Adrenal gland (tissue), 12 donors: ENCODE data around the gene GNAQ. TPM values are rescaled to one million over a fixed set of nuclear protein-coding genes. Genes with fewer than 3 reads are reported as not detected.

Experiments
- DNase-seq, 7 donors: peaks; one replicate each; pipeline ENCODE4 v3.0.0-alpha.2; 2019 to 2020
- H3K27ac ChIP-seq, 5 donors: fragments of 200-600 bp; sonication (generic) in 4 of 5; 1 replicate in 3 of 5; 2 replicates in 2 of 5; pipeline versions ENCODE4 v1.5.1 to v1.8.0; 2016 to 2020; ENCODE audit warnings: mild to moderate bottlenecking in 1 of 5
- H3K27me3 ChIP-seq: fragments of 200-600 bp; 2 replicates; pipeline ENCODE4 v1.8.0; 2021
- H3K36me3 ChIP-seq, 2 donors: fragments of 200-600 bp; replicated peaks in 1 of 2; 1 replicate in 1 of 2; 2 replicates in 1 of 2; pipeline versions ENCODE4 v1.5.1 to v1.8.0; 2018 to 2022
- H3K4me1 ChIP-seq, 2 donors: fragments of 200-600 bp; replicated peaks in 1 of 2; 1 replicate in 1 of 2; 2 replicates in 1 of 2; pipeline versions ENCODE4 v1.5.1 to v1.8.0; 2018 to 2021
- H3K4me3 ChIP-seq, 4 donors: fragments of 200-600 bp; sonication (generic) in 3 of 4; one replicate each; pipeline ENCODE4 v1.5.1; 2016 to 2018
- H3K9me3 ChIP-seq, 3 donors: fragments of 200-600 bp; sonication (generic) in 1 of 3; replicated peaks in 1 of 3; 1 replicate in 2 of 3; 2 replicates in 1 of 3; pipeline versions ENCODE4 v1.5.1 to v1.8.0; 2016 to 2021
- POLR2A ChIP-seq, 2 donors: fragments of 450-650 bp; IDR thresholded peaks; one replicate each; pipeline ENCODE4 v1.6.1; 2017; ENCODE audit warnings: antibody characterized with exemption in 2 of 2, mild to moderate bottlenecking in 2 of 2, moderate library complexity in 1 of 2
- WGBS, 4 donors: extraction: QIAGEN DNeasy Blood & Tissue Kit in 2 of 4; methylation state at CpG; one replicate each; pipeline versions ENCODE4 v1.1.5 to v1.1.7; 2013 to 2017; 5-methylcytosine and 5-hydroxymethylcytosine counted together
- intact Hi-C, 2 donors: fragments of 100-400 bp; cut with DNase I; formaldehyde crosslinking; loops; one replicate each; pipeline versions ENCODE4 v1.14.1 to v1.15.0; 2022 to 2023
- polyA plus RNA-seq, 3 donors: library from polyadenylated mRNA; stranded (reverse); fragments of 200-250 nt in 2 of 3; fragments of 350-450 nt in 1 of 3; fragmentation: Illumina TruSeq in 1 of 3; extraction: RNeasy Lipid Tissue Mini Kit (QIAGEN cat#74804) in 1 of 3; gene quantifications; one replicate each; pipeline ENCODE4 v1.2.3, GENCODE V29; 2013 to 2014
- total RNA-seq, 9 donors: library from RNA; depleted of rRNA in 4 of 9; stranded (reverse); fragments of >200 nt in 4 of 9; fragments of 120-200 nt in 1 of 9; fragmentation: NEBNext Ultra II Directional in 1 of 9; extraction: Animal tissue kit (Norgen Biotek cat#: 25700) in 1 of 9; gene quantifications; one replicate each; pipeline versions ENCODE4 v1.1.0 to v1.2.4, GENCODE V29; 2013 to 2023
- TF ChIP-seq, protein P1 (sequence below), 6 experiments: fragments of 450-650 bp in 4 of 6; fragments of 200-600 bp in 2 of 6; sonication (generic) in 1 of 6; IDR thresholded peaks; 1 replicate in 5 of 6; 2 replicates in 1 of 6; pipeline versions ENCODE4 v1.5.1 to v1.8.0; 2016 to 2021; ENCODE audit warnings: antibody characterized with exemption in 6 of 6, mild to moderate bottlenecking in 2 of 6, moderate library complexity in 1 of 6
- donor health status: healthy with polysubstance abuse.
- donor health status: Bipolar disorder and iron deficiency.
- donor health status: DM: yes; HTN: yes; CAD: no.
- donor health status: DM: no; HTN: no; CAD: no.
- donor health status: DM: no; HTN: no; CAD: no.
- donor health status: DM: yes; HTN: yes; CAD: no.

The GNAQ gene
- total and polyA plus RNA-seq, 12 donors = 15.8 to 71.7 (median 45.1) TPM

DNA sequence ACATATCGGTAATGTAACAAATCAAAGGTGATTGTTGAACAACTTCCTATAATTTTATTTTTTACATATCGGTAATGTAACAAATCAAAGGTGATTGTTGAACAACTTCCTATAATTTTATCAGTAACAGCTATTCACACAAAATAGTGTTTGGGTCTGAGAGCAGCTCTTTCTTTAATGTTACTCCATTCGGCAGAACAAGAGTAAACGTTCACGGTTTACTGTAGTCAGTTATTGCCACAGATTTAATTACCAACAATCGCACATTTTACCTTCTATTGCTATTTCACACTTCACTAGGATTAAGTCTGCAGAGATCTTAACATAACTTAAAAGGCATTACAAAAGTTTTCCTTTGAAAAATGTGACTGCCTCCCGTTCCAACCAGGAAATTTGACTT is 6.4 kb downstream of the GNAQ start:
- Histone ChIP-seq H3K4me3 (no peak overlapping the region), H3K36me3 (no peaks in the 10 kb centered on the region), H3K4me1 (peaks cover 27 to 91% of the 10 kb centered on the region in 2 donors), H3K27ac (peak overlapping the region in 1 of 5 donors; percentile 7), H3K9me3 (no peaks in the 10 kb centered on the region), H3K27me3 (no peaks in the 10 kb centered on the region)
- intact Hi-C loops = no loop called here
- no peak for TF ChIP-seq POLR2A (IDR thresholded peaks at IDR 0.05)
- TF ChIP-seq, protein P1, sequence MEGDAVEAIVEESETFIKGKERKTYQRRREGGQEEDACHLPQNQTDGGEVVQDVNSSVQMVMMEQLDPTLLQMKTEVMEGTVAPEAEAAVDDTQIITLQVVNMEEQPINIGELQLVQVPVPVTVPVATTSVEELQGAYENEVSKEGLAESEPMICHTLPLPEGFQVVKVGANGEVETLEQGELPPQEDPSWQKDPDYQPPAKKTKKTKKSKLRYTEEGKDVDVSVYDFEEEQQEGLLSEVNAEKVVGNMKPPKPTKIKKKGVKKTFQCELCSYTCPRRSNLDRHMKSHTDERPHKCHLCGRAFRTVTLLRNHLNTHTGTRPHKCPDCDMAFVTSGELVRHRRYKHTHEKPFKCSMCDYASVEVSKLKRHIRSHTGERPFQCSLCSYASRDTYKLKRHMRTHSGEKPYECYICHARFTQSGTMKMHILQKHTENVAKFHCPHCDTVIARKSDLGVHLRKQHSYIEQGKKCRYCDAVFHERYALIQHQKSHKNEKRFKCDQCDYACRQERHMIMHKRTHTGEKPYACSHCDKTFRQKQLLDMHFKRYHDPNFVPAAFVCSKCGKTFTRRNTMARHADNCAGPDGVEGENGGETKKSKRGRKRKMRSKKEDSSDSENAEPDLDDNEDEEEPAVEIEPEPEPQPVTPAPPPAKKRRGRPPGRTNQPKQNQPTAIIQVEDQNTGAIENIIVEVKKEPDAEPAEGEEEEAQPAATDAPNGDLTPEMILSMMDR (IDR thresholded peaks at IDR 0.05) = no peak
- no peak for DNase-seq
- 80 to 84% (median 81%) methylated on average over 7 of the region's 7 CpGs for WGBS, 4 donors

DNA sequence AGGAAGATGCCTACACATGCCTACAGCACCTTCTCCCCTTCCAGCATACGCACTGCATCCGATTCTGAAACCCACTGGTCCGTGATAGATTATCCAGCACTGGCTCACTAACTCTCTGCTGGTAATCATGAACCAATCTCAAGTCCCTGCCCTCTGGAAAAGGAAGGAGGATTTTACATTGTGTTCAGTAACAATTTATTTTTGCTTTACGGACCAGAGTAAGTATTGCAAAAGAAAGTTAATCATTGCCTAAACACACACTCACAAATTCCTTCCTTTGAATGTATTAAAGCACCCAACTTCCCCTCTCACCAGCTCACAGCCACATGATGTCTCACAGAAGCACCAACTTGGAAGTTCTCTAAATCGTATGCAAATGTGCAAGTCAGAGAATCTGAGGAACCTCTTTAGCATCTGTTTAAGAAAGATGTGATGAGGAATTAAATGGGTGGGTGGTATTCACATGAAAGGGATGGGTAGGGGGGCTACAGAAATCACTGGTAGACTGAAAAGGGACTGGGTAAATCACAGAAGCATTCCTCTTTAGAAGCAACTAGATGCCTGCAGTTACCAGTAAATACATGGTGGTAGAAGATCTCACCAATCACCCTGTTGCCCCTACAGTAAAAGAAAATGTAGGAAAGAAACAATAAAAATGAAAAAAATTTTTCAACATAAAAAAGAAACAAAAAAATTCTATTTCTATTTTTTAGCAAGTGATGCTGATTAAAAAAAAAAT is 8.4 kb downstream of the GNAQ start:
- no peak overlapping the region for H3K4me3 ChIP-seq

DNA sequence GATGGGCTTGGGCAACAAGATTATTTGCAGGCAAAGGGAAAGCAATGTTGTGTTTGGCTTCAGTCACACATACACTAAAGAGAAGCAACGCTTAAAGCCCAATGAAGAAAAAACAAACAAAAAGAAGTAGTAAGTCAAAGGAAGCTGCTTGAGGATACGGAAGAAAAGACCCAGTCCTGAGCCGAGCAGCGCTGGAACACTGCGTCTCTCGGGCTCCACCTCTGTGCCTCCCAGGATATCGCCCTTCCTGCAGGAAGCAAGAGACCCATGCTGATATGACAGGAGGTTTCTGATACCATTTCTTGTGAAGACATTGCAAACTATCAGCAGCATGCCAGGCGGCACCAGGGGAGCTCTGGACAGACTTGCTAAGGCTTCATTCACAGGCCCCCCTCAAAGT is 9.9 kb downstream of the GNAQ start:
- intact Hi-C loops = no loop called here
- TF ChIP-seq POLR2A (IDR thresholded peaks at IDR 0.05) = no peak
- TF ChIP-seq, protein P1 (IDR thresholded peaks at IDR 0.05) = no peak

More for the DNA sequence above, 8.4 kb downstream of the GNAQ start:
- intact Hi-C loops = no loop called here
- no peaks in the 10 kb centered on the region for H3K36me3 ChIP-seq
- H3K9me3 ChIP-seq = no peaks in the 10 kb centered on the region
- H3K27me3 ChIP-seq = no peaks in the 10 kb centered on the region
- peaks cover 17 to 75% of the 10 kb centered on the region in 2 donors for H3K4me1 ChIP-seq
- DNase-seq = peak in 2 of 7 donors; percentile 33 to 42
- 69 to 76% (median 71%) methylated on average over 5 of the region's 5 CpGs for WGBS, 4 donors
- TF ChIP-seq POLR2A (IDR thresholded peaks at IDR 0.05) = no peak
- TF ChIP-seq, protein P1 (IDR thresholded peaks at IDR 0.05) = no peak
- peak overlapping the region in 2 of 5 donors; percentile 23 to 38 for H3K27ac ChIP-seq

DNA sequence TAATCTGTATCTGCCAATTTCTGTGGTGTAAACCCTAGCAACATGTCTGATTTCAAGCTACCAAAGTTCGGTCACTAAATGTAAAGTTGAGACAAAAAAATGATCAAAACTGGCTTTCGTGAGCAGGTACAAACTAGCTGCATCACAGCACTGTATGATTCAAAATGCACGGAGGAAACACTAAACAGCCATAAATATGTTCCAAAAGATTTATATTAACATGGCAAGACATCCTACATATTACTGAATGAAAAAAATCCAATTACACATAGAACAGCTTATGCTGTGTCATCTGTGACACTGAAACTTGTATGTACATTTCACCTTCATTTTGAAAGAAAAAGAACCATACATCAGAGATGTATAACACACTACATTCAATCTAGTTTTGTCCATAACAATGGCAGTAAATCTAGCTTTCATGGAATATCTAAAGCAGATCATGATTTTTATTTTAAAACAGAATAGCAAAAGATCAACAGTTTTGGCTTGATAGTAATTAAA is 14.4 kb downstream of the GNAQ start:
- WGBS, 4 donors = 85 to 90% (median 88%) methylated on average over 3 of the region's 3 CpGs
- Histone ChIP-seq H3K4me3 (no peak overlapping the region), H3K27me3 (no peaks in the 10 kb centered on the region), H3K27ac (no peak overlapping the region), H3K36me3 (no peaks in the 10 kb centered on the region), H3K4me1 (peaks cover 11 to 24% of the 10 kb centered on the region in 2 donors), H3K9me3 (no peaks in the 10 kb centered on the region)
- DNase-seq = no peak
- no peak for TF ChIP-seq POLR2A (IDR thresholded peaks at IDR 0.05)
- TF ChIP-seq, protein P1 (IDR thresholded peaks at IDR 0.05) = no peak
- intact Hi-C loops = no loop called here

More for the DNA sequence above, 9.9 kb downstream of the GNAQ start:
- no peaks in the 10 kb centered on the region for H3K9me3 ChIP-seq
- H3K36me3 ChIP-seq = no peaks in the 10 kb centered on the region
- no peak for DNase-seq
- H3K4me1 ChIP-seq = peaks cover 15 to 60% of the 10 kb centered on the region in 2 donors
- no peak overlapping the region for H3K4me3 ChIP-seq
- peak overlapping the region in 2 of 5 donors; percentile 23 to 29 for H3K27ac ChIP-seq
- 49 to 64% (median 61%) methylated on average over 7 to 8 of the region's 8 CpGs for WGBS, 4 donors
- H3K27me3 ChIP-seq = no peaks in the 10 kb centered on the region
